GM19023 (cell line): Measurements from ENCODE around the gene DOHH.
A peak's percentile ranks its signal among the peaks of the same experiment; 100 is the strongest.

ENCODE experiments used
- ATAC-seq: cut with Tn5 transposase; IDR thresholded peaks from one replicate; pipeline ENCODE4 v1.9.1; 2021; ENCODE audit warnings: mild to moderate bottlenecking, moderate library complexity; ENCODE audit not compliant: unreplicated experiment

The DOHH gene

DNA sequence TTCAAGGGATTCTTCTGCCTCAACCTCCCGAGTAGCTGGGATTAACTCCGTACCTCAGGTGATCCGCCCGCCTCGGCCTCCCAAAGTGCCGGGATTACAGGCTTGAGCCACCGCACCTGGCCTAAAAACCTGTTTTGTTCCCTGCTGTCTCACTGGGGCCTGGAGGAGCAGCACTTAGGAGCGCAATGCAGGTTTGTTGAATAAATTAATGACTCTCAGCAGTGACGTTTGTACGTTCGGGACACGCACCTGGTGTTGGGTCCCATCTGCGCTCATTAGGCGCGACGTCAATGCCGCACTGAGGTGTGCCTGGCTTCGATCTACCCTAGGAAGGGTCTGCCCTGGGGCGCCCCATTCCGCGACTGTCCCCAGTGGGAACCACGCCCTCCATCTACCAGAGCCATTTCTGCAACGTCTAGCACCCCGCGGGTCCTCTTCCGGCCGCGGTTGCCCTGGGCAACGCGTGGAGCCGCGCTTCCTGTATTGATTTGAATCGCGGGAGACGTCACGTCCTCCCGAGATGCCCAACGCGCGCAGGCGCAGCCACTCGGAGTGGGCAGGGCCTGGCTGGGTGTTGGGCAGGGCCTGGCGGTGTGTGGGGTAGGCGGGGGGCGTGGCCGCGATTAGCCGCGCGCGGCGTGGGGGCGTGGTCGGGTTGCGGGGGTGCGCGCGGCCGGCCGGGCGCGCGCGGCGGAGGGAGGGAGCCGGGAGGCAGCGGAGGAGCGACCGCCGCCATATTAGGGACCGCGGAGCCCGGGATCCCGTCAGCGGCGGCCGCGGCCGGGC lies 5.3 kb upstream of the DOHH start, which contains the start of gene FZR1:
TSS of gene FZR1 (plus strand) at position 714 of the 786 bp plus-strand sequence. CDS start 16,679 bp downstream, outside the sequence.
- ATAC-seq = peak; percentile 85

GRCh38 chr19:3504735-3505134 lies 4.3 kb upstream of the DOHH start:
- ATAC-seq = no peak

GRCh38 chr19:3503036-3503572 lies 2.6 kb upstream of the DOHH start:
- ATAC-seq = no peak

DNA sequence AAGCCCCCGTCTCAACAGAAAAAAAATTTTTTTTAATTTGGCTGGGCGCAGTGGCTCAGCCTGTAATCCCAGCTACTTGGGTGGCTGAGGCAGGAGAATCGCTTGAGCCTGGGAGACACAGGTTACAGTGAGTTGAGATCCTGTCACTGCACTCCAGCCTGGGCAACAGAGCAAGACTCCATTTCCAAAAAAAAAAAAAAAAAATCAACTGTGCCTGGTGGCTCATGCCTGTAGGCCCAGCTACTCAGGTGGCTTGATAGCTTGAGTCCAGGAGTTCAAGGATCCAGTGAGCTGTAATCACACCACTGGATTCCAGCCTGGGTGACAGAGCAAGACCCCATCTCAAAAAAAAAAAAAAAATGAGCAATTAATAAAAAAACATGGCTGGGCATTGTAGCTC lies 1.3 kb upstream of the DOHH start:
- no peak for ATAC-seq

DNA sequence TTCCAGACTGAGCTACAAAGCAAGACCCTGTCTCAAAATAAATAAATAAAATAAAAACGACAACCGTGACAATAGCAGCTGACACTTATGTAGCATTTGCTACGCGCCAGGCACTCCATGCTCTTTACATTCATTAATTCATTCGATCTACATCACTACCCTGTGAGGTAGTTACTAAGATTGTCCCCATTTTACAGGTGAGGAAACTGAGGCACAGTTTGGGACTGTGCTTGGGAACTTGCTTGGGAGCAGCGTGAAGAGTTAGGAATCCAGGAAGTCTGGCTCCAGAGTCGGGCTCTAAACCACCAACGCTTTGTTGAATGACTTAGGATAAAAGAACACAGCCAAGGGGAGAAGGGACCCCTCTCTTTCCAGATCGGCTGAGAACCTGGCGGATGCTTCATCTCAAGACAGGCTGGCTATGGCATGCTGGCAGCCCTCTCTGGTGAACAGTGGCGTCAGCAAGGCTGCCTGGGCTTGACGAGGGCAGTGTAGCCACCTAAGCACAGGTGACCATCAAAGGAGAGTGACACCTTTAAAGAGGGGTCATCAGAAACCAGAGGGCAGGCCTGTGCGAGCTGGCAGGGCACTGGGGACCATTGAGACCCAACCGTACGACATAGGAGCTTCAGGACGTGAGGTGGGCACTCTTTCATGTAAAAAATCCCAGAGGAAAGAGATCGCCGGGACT lies 591 bp downstream of the DOHH start:
- no peak for ATAC-seq

- no peak for ATAC-seq
Measured at GRCh38 chr19:3497757-3498520, 2.5 kb downstream of the DOHH start.

DNA sequence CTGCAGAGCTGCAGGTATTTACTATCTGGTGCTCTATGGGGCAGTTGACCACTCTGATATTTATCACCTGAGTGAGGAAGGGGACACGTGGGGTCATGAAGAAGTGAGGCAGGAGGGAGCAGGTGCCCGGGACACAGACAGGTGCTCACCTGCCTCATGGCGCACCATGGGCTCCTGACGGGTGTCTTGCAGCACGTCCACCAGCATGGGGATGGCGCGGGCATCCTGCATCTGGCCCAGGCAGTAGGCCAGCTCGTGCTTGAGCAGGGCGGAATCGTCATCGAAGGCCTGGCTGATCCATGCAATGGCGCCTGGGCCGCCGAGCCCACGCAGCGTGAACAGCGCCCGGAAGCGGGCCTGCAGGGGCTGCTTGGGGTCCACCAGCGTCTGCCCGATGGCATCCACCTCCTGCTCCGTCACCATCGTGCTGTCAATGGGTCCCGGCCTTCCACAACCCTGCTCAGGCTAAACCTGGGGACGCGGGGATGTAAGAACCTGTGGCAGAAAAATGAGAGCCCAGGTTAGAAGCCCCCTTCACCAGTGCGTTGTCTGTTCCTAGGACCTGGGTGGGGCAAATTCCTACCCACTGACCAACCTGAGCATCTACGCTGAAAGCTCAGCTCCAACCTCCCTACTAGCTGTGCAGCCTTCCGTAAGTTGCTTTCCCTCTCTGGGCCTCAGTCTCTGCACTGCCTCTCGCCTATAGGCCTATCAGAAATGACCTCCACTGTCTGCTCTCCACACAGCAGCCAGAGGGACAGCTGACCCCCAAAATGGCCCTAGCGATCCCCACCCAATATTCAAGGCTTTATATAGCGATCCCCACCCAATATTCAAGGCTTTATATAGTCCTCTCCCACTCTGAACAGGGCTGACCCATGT lies 3.8 kb downstream of the DOHH start:
- ATAC-seq = no peak

DNA sequence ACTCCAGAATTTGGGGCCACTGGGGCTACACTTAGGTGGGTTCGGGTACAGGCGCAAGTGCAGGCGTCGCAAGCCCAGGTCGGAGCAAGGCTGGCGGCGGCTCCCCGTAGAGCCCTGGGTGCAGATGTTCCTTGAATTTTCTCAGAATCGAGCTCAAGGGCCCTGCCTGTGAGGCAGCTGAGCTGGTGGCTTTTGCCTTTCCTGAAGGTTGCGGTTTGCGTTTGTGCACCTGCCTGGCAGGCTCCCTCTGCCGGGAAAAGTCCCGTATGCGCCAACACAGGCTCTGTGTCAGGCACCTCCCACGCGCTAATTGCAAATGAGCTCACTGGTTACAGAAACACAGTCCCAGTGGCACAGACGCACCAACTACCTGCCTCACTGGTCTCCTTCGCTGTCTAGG lies 5.9 kb downstream of the DOHH start:
- no peak for ATAC-seq

GRCh38 chr19:3494051-3494450 lies 6.4 kb downstream of the DOHH start:
- ATAC-seq = no peak

- no peak for ATAC-seq
Measured at GRCh38 chr19:3493651-3494050, 6.8 kb downstream of the DOHH start.

DNA sequence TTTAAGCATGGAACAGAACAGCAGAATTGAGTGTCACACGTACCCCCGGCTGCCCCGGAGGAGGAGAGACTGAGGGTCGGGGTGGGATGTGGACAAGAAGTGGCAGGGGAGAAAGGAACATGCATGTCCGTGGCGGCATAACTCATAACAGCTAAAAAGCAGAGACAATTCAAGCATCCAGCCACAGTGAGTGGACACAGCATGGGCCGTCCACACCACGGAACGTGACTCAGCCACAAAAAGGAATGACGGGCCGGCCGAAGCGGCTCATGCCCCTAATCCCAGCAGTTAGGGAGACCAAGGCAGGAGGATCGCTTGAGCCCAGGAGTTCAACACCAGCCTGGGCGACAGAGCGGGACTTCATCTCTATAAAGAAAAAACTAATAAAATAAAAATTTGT lies 7.6 kb downstream of the DOHH start:
- ATAC-seq = no peak

- no peak for ATAC-seq
Measured at GRCh38 chr19:3492131-3492839, 8.2 kb downstream of the DOHH start.

- ATAC-seq = no peak
Measured at GRCh38 chr19:3491396-3492119, 8.9 kb downstream of the DOHH start.

GRCh38 chr19:3483226-3483628 lies 17.2 kb downstream of the DOHH start, which contains the start of gene SMIM44:
SMIM44 (minus strand) TSS chr19:3483441; CDS start chr19:3483403, 38 bp downstream.
- ATAC-seq = no peak

DNA sequence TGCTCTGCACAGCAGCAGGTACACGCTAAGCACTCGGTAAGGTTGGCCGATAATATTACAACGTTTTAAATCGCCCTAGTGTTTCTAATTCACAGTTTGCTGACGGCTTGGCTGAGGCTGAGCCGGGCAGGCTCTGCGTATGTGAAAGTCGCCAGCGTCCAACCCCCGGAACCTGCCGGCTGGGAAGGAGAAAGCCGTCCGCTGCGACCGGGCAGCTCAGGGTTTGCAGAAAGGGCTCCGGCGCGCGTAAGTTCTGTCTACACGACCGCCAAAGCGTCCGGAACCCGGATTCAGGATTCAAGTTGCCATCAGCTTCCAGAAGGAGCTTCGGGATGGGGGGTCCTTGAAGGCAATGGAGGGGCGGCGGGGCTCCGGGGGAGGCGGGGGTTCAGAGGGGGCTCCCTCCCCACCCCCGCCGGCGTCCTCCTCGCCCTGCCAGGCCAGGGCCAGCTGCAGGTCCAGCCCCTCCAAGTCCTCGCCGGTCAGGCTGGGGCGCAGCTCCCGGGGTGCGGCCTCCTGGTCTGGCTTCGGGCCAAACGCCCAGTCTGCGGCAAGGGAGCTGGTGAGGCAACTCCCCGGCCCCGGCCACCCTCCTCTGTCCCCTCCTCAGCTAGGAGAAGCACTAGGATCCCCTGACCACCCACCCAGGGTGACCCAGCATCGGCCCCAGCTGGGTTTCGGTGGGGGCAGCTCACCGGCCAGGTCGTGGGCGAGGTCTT lies 17.8 kb downstream of the DOHH start:
- ATAC-seq = no peak

DNA sequence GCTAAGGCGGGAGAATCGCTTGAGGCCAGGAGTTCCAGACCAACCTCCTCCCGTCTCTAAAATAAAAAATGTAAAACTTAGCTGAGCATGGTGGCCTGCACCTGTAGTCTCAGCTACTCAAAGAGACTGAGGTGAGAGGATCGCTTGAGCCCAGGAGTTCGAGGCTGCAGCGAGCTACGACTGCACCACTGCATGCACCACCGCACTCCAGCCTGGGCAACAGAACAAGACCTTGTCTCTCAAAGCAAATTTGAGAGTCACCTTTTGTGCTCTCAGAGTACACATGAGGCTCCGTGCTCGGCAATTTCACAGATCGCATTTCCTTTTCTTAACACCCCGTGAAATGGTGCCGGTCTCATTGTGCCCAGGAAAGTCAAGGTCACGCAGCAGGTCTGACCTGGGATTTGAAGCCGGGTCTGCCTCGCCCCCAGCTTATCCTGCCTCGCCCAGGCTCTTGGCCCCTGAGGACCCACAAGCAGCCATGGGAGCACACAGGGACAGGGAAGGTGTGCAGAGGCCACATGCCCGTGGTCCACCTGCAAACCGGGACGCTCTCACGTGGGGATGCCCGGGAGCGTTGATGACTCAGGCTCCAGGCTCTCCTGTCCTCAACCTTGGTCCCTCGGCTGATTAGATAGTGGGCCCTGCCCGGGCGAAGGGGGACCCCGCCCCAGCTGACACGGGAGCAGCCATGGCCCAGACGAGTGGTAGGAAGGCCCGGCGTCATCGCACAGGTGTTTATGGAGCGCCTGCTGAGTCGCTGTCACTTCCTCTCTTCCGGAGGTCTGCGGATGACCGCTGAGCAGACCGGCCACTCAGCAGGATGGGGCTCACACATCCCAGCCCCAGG lies 19.0 kb downstream of the DOHH start:
- no peak for ATAC-seq

DNA sequence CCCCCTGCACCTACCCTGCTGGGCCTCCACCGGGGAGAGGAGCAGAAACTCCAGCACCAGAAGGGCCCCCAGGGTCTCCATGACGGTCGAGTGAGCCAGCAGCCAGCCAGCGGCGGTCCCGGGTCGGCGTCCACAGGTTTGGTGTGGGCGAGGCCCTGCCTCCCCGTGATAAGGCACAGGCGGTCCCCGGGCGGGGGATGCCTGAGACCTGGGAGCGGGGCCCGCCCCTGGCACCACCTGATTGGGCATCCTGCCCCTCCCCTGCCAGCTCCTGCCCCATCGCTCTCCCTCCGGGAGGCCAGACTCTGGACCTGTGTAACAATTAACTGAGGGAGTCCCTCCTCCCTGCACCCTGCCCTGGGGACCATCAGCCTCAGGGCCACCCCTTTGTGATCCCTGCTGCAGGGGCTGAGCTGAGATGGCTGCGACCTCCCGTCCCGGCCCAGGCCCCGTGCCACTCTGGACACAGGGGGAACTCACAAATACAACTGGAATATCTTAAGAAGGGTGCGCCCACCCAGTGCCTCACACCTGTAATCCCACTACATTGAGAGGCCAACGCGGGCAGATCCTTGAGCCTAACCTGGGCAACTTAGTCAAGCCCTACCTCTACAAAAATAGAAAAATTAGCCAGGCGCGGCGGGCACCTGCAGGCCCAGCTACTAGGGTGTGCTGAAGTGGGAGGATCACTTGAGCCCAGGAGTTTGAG lies 19.9 kb downstream of the DOHH start, which contains the start of gene SMIM24:
TSS of gene SMIM24 (minus strand) at position 143 of the 709 bp plus-strand sequence. CDS start at position 81, 62 bp downstream.
- ATAC-seq = no peak
